Measurements from ENCODE around the gene RBM10. TPM values are rescaled to one million over a fixed set of nuclear protein-coding genes. Genes with fewer than 3 reads are reported as not detected.

The RBM10 gene
- total RNA-seq, 3 donors from 2014 or later: 28.2 to 33.1 (median 31.0) TPM

- H3K4me3 ChIP-seq: no peak overlapping the region
- H3K36me3 ChIP-seq: no peaks in the 10 kb centered on the region
- intact Hi-C loops (cut with DNase I; ENCODE audit: low total_unique reads): no loop called here
- H3K27ac ChIP-seq: no peak overlapping the region
- TF ChIP-seq POLR2AphosphoS5 (IDR thresholded peaks at IDR 0.05) (no peak), POLR2A (IDR thresholded peaks at IDR 0.05) (no peak), CTCF (IDR thresholded peaks at IDR 0.05) (no peak)
- no peak for DNase-seq (ENCODE audit: low spot score in 2 of 2)
- H3K9me3 ChIP-seq: no peaks in the 10 kb centered on the region
- peaks cover 0 to 6% of the 10 kb centered on the region in 2 donors for H3K4me1 ChIP-seq
- H3K27me3 ChIP-seq: peaks cover 0 to 21% of the 10 kb centered on the region in 2 donors
Measured at GRCh38 chrX:47223476-47224250, 78.6 kb downstream of the RBM10 start.

- Histone ChIP-seq H3K27ac (no peak overlapping the region), H3K27me3 (peaks cover 0 to 23% of the 10 kb centered on the region in 2 donors), H3K4me1 (peaks cover 0 to 6% of the 10 kb centered on the region in 2 donors), H3K9me3 (no peaks in the 10 kb centered on the region), H3K36me3 (no peaks in the 10 kb centered on the region), H3K4me3 (no peak overlapping the region)
- TF ChIP-seq POLR2A (IDR thresholded peaks at IDR 0.05): no peak
- no peak for DNase-seq (ENCODE audit: low spot score in 2 of 2)
- intact Hi-C loops (cut with DNase I; ENCODE audit: low total_unique reads): no loop called here
Measured at GRCh38 chrX:47224266-47224895, 79.4 kb downstream of the RBM10 start.

GRCh38 chrX:47224896-47225290, 79.9 kb downstream of the RBM10 start:
- DNase-seq (ENCODE audit: low spot score in 2 of 2): no peak
- no peaks in the 10 kb centered on the region for H3K36me3 ChIP-seq
- intact Hi-C loops (cut with DNase I; ENCODE audit: low total_unique reads): no loop called here

GRCh38 chrX:47226071-47226470, 81.0 kb downstream of the RBM10 start:
- Histone ChIP-seq H3K9me3 (no peaks in the 10 kb centered on the region), H3K27me3 (peaks cover 0 to 27% of the 10 kb centered on the region in 2 donors), H3K36me3 (no peaks in the 10 kb centered on the region), H3K27ac (no peak overlapping the region), H3K4me3 (no peak overlapping the region), H3K4me1 (no peaks in the 10 kb centered on the region)
- DNase-seq (ENCODE audit: low spot score in 2 of 2): no peak
- intact Hi-C loops (cut with DNase I; ENCODE audit: low total_unique reads): no loop called here
- TF ChIP-seq POLR2A (IDR thresholded peaks at IDR 0.05) (no peak), POLR2AphosphoS5 (IDR thresholded peaks at IDR 0.05) (no peak), CTCF (IDR thresholded peaks at IDR 0.05) (no peak)

More at GRCh38 chrX:47224896-47225290, 79.9 kb downstream of the RBM10 start:
- H3K9me3 ChIP-seq: no peaks in the 10 kb centered on the region
- peaks cover 0 to 26% of the 10 kb centered on the region in 2 donors for H3K27me3 ChIP-seq
- TF ChIP-seq POLR2A (IDR thresholded peaks at IDR 0.05): no peak
- TF ChIP-seq CTCF (IDR thresholded peaks at IDR 0.05): no peak
- no peak for TF ChIP-seq POLR2AphosphoS5 (IDR thresholded peaks at IDR 0.05)
- H3K4me1 ChIP-seq: peaks cover 0 to 6% of the 10 kb centered on the region in 2 donors
- H3K27ac ChIP-seq: no peak overlapping the region
- H3K4me3 ChIP-seq: no peak overlapping the region

- no peak for DNase-seq (ENCODE audit: low spot score in 2 of 2)
- Histone ChIP-seq H3K27me3 (peaks cover 0 to 34% of the 10 kb centered on the region in 2 donors), H3K27ac (no peak overlapping the region), H3K4me3 (no peak overlapping the region), H3K9me3 (no peaks in the 10 kb centered on the region), H3K4me1 (no peaks in the 10 kb centered on the region), H3K36me3 (no peaks in the 10 kb centered on the region)
- intact Hi-C loops (cut with DNase I; ENCODE audit: low total_unique reads): no loop called here
- TF ChIP-seq POLR2AphosphoS5 (IDR thresholded peaks at IDR 0.05) (no peak), CTCF (IDR thresholded peaks at IDR 0.05) (no peak), POLR2A (IDR thresholded peaks at IDR 0.05) (no peak)
Measured at GRCh38 chrX:47226531-47227333, 81.7 kb downstream of the RBM10 start.
